K562 (cell line): ENCODE measurements around the gene SLCO3A1. TPM values are rescaled to one million over a fixed set of nuclear protein-coding genes. Genes with fewer than 3 reads are reported as not detected.

Experiments
- ATAC-seq: fragments of 200-7000 bp; cut with Tn5 transposase; 3 replicates; pipeline ENCODE4 v1.9.1; 2020; ENCODE audit warnings: moderate library complexity
- BruUV-seq: library from RNA; stranded (reverse); fragments of 400-500 nt; replicated peaks from 2 replicates; lab custom pipeline; 2021; lab: Mats Ljungman, UMichigan
- CTCF ChIA-PET: fragments of 300-600 bp; formaldehyde crosslinking; extraction: SDS; loops from one replicate; lab custom pipeline; 2021; ENCODE audit warnings: low intra/inter-chr PET ratio; lab: Yijun Ruan, JAX
- POLR2A ChIA-PET: fragments of 300-600, 350-650 bp; sonication (Branson Sonifier 250); formaldehyde crosslinking; extraction: SDS; loops from one replicate; lab custom pipeline; 2021; ENCODE audit warnings: antibody characterized with exemption, inconsistent platforms; lab: Yijun Ruan, JAX
- DNase-seq, 4 experiments: peaks; one replicate each; pipeline versions ENCODE4 v3.0.0 to v3.0.0-alpha.2; 2011 to 2018; ENCODE audit warnings: low spot score in 3 of 4, mixed read lengths in 3 of 4; ENCODE audit errors: extremely low read depth in 1 of 4
- FAIRE-seq: peaks from 2 replicates; lab custom pipeline; 2011; peaks lifted over from hg19 to GRCh38; lab: Jason Lieb, UNC
- H2AFZ ChIP-seq: 2 replicates; pipeline ENCODE4 v1.6.0; 2011; ENCODE audit warnings: low read depth, low read length, control low read depth, inconsistent platforms
- H3K27ac ChIP-seq: fragments of 200-600 bp; 3 replicates; pipeline ENCODE4 v1.8.0; 2011; ENCODE audit warnings: low read depth, mild to moderate bottlenecking, control low read depth, inconsistent platforms, low read length, moderate library complexity, mixed read lengths; ENCODE audit errors: extremely low read depth
- H3K27me3 ChIP-seq, 2 experiments: fragments of 300-600 bp in 1 of 2; 2 replicates in 1 of 2; 3 replicates in 1 of 2; pipeline versions ENCODE4 v1.6.0 to v1.8.0; 2011; ENCODE audit warnings: inconsistent platforms in 2 of 2, low read length in 2 of 2, mild to moderate bottlenecking in 1 of 2, mixed read lengths in 1 of 2, moderate library complexity in 1 of 2; ENCODE audit not compliant: control insufficient read depth in 2 of 2, insufficient read depth in 2 of 2
- H3K36me3 ChIP-seq: fragments of 300-600 bp; 3 replicates; pipeline ENCODE4 v1.8.0; 2011; ENCODE audit warnings: mild to moderate bottlenecking, low read length, inconsistent platforms; ENCODE audit not compliant: control insufficient read depth, insufficient read depth
- H3K4me1 ChIP-seq, 2 experiments: fragments of 200-600 bp in 1 of 2; replicated peaks in 1 of 2; 2 replicates in 1 of 2; 3 replicates in 1 of 2; pipeline versions ENCODE4 v1.5.1 to v1.8.0; 2011; ENCODE audit warnings: inconsistent platforms in 2 of 2, low read length in 2 of 2, mild to moderate bottlenecking in 1 of 2, mixed read lengths in 1 of 2, moderate library complexity in 1 of 2; ENCODE audit not compliant: control insufficient read depth in 2 of 2, insufficient read depth in 2 of 2
- H3K4me2 ChIP-seq: 2 replicates; pipeline ENCODE4 v1.6.1; 2011; ENCODE audit warnings: low read length, control low read depth, inconsistent platforms, mixed read lengths; ENCODE audit not compliant: insufficient read depth
- H3K4me3 ChIP-seq: fragments of 200-600 bp; sonication (generic), shearing (Covaris generic); 2 replicates; pipeline ENCODE4 v1.5.1; 2016; ENCODE audit warnings: control low read depth, inconsistent platforms
- H3K79me2 ChIP-seq: fragments of 200-600 bp; 3 replicates; pipeline ENCODE4 v1.8.0; 2011; ENCODE audit warnings: low read length, inconsistent platforms; ENCODE audit not compliant: control insufficient read depth, insufficient read depth
- H3K9ac ChIP-seq, 2 experiments: 2 replicates each; pipeline versions ENCODE4 v1.6.0 to v1.6.1; 2011; ENCODE audit warnings: low read depth in 2 of 2, low read length in 2 of 2, control low read depth in 1 of 2, inconsistent platforms in 1 of 2, mild to moderate bottlenecking in 1 of 2, mixed read lengths in 1 of 2; ENCODE audit not compliant: insufficient read depth in 1 of 2
- H3K9me1 ChIP-seq: one replicate; pipeline ENCODE4 v1.6.0; 2011; ENCODE audit warnings: inconsistent platforms, mild to moderate bottlenecking, low read length, moderate library complexity; ENCODE audit not compliant: control insufficient read depth, insufficient read depth
- H3K9me3 ChIP-seq: replicated peaks from 2 replicates; pipeline ENCODE4 v1.5.1; 2011; ENCODE audit warnings: low read depth, low read length, inconsistent platforms; ENCODE audit not compliant: control insufficient read depth, insufficient read depth
- H4K20me1 ChIP-seq: replicated peaks from 2 replicates; pipeline ENCODE4 v1.6.1; 2011; ENCODE audit warnings: low read length, inconsistent platforms, mixed read lengths; ENCODE audit not compliant: control insufficient read depth, insufficient read depth
- ASH1L ChIP-seq: fragments of 450-650 bp; IDR thresholded peaks from 2 replicates; pipeline ENCODE4 v1.6.1; 2018; ENCODE audit warnings: borderline replicate concordance, mild to moderate bottlenecking, low read depth; ENCODE audit not compliant: partially characterized antibody
- DIDO1 ChIP-seq: fragments of 450-650 bp; IDR thresholded peaks from 2 replicates; pipeline ENCODE4 v1.6.1; 2016; ENCODE audit warnings: low read depth, missing biosample characterization, missing genetic modification characterization
- DLX4 ChIP-seq: fragments of 250-450 bp; sonication (Bioruptor Pico); IDR thresholded peaks from 2 replicates; pipeline ENCODE4 v1.6.1; 2021; ENCODE audit warnings: mild to moderate bottlenecking
- NR3C1 ChIP-seq: sonication (generic); formaldehyde crosslinking; IDR thresholded peaks from 2 replicates; pipeline ENCODE4 v1.8.1; 2022; ENCODE audit warnings: missing genetic modification reagents
- POLR2G ChIP-seq: fragments of 200-400 bp; formaldehyde crosslinking; IDR thresholded peaks from 2 replicates; pipeline ENCODE4 v1.6.1; 2017; ENCODE audit warnings: low read depth, mild to moderate bottlenecking, antibody characterized with exemption, low read length, moderate library complexity
- SIN3A ChIP-seq, 2 experiments: fragments of 150-350 bp in 1 of 2; IDR thresholded peaks; 2 replicates each; pipeline ENCODE4 v1.6.1; 2011 to 2016; ENCODE audit warnings: borderline replicate concordance in 2 of 2, low read depth in 2 of 2, low read length in 2 of 2, mild to moderate bottlenecking in 2 of 2, moderate library complexity in 2 of 2; ENCODE audit not compliant: control insufficient read depth in 1 of 2
- TEAD2 ChIP-seq: fragments of 450-650 bp; IDR thresholded peaks from 2 replicates; pipeline ENCODE4 v1.6.1; 2016; ENCODE audit warnings: missing genetic modification characterization, control low read depth, missing compliant biosample characterization
- TRIM28 ChIP-seq: fragments of 450-650 bp; IDR thresholded peaks from 2 replicates; pipeline ENCODE4 v1.6.1; 2017
- WHSC1 ChIP-seq: IDR thresholded peaks from one replicate; pipeline ENCODE4 v1.6.1; 2012; ENCODE audit warnings: low read length, control low read depth, inconsistent platforms
- ZBTB17 ChIP-seq: fragments of 450-650 bp; formaldehyde crosslinking; IDR thresholded peaks from 2 replicates; pipeline ENCODE4 v1.4.0; 2020; ENCODE audit warnings: mild to moderate bottlenecking
- ZFP30 ChIP-seq: fragments of 250-450 bp; sonication (Bioruptor Pico); IDR thresholded peaks from 2 replicates; pipeline ENCODE4 v1.8.0; 2022; ENCODE audit warnings: moderate library complexity, mild to moderate bottlenecking, inconsistent platforms, borderline replicate concordance
- WGBS: fragments of 100-300 bp; shearing (Covaris generic); methylation state at CpG from one replicate; pipeline ENCODE4 v1.1.6; 2016; ENCODE audit warnings: low coverage, mixed read lengths; ENCODE audit not compliant: insufficient coverage; ENCODE audit errors: missing lambda C conversion rate; 5-methylcytosine and 5-hydroxymethylcytosine counted together
- in situ Hi-C: fragments of 300-500 bp; cut with MboI; formaldehyde crosslinking; loops from 4 replicates; pipeline ENCODE4 v1.15.0; 2018; ENCODE audit warnings: inconsistent platforms, mixed read lengths
- intact Hi-C: fragments of 100-400 bp; cut with micrococcal nuclease; formaldehyde crosslinking; loops from 2 replicates; pipeline ENCODE4 v1.14.2; 2022
- polyA plus RNA-seq, 8 experiments: library from polyadenylated mRNA; depleted of rRNA in 4 of 8; stranded (reverse) in 5 of 8; unstranded in 3 of 8; fragments of >200 nt; fragmentation: Nextera tagmentation in 2 of 8; fragmentation: Illumina TruSeq in 1 of 8; extraction: Ambion mirVana in 2 of 8; extraction: Trizol in 1 of 8; gene quantifications; 2 replicates each; pipeline versions ENCODE4 v1.2.1 to v1.2.3, GENCODE V29; 2011 to 2014; ENCODE audit warnings: inconsistent platforms in 1 of 8, missing spikeins in 1 of 8
- total RNA-seq, 7 experiments: library from RNA; depleted of rRNA in 6 of 7; stranded (reverse); fragments of >200 nt in 6 of 7; fragmentation: Illumina TruSeq in 2 of 7; extraction: Trizol in 2 of 7; gene quantifications; 2 replicates each; pipeline versions ENCODE4 v1.2.1 to v1.2.3, GENCODE V29; 2011 to 2021; ENCODE audit warnings: low replicate concordance in 1 of 7
- TF ChIP-seq, protein P1 (sequence below): fragments of 450-650 bp; IDR thresholded peaks from 2 replicates; pipeline ENCODE4 v1.6.1; 2016; ENCODE audit warnings: mild to moderate bottlenecking, moderate library complexity

The SLCO3A1 gene
- total and polyA plus RNA-seq, 9 of the 15 experiments (the other 6 are each of a cell fraction or from before 2014, with no cell fraction given), result 0.01 to 0.84 (median 0.06) TPM; not detected in 3

- no TSS peak for BruUV-seq
- TF ChIP-seq TEAD2 (no peak), ZFP30 (no peak), NR3C1 (no peak), DLX4 (no peak), POLR2G (no peak), ZBTB17 (CRISPR knock-in tag) (no peak), WHSC1 (no peak), DIDO1 (tag) (no peak), SIN3A (IDR thresholded peaks at IDR 0.05; ENCODE audit: borderline replicate concordance in 2 of 2, control insufficient read depth in 1 of 2, low read depth in 2 of 2, low read length in 2 of 2) (no peak), TRIM28 (no peak), ASH1L (no peak)
- TF ChIP-seq, protein P1, sequence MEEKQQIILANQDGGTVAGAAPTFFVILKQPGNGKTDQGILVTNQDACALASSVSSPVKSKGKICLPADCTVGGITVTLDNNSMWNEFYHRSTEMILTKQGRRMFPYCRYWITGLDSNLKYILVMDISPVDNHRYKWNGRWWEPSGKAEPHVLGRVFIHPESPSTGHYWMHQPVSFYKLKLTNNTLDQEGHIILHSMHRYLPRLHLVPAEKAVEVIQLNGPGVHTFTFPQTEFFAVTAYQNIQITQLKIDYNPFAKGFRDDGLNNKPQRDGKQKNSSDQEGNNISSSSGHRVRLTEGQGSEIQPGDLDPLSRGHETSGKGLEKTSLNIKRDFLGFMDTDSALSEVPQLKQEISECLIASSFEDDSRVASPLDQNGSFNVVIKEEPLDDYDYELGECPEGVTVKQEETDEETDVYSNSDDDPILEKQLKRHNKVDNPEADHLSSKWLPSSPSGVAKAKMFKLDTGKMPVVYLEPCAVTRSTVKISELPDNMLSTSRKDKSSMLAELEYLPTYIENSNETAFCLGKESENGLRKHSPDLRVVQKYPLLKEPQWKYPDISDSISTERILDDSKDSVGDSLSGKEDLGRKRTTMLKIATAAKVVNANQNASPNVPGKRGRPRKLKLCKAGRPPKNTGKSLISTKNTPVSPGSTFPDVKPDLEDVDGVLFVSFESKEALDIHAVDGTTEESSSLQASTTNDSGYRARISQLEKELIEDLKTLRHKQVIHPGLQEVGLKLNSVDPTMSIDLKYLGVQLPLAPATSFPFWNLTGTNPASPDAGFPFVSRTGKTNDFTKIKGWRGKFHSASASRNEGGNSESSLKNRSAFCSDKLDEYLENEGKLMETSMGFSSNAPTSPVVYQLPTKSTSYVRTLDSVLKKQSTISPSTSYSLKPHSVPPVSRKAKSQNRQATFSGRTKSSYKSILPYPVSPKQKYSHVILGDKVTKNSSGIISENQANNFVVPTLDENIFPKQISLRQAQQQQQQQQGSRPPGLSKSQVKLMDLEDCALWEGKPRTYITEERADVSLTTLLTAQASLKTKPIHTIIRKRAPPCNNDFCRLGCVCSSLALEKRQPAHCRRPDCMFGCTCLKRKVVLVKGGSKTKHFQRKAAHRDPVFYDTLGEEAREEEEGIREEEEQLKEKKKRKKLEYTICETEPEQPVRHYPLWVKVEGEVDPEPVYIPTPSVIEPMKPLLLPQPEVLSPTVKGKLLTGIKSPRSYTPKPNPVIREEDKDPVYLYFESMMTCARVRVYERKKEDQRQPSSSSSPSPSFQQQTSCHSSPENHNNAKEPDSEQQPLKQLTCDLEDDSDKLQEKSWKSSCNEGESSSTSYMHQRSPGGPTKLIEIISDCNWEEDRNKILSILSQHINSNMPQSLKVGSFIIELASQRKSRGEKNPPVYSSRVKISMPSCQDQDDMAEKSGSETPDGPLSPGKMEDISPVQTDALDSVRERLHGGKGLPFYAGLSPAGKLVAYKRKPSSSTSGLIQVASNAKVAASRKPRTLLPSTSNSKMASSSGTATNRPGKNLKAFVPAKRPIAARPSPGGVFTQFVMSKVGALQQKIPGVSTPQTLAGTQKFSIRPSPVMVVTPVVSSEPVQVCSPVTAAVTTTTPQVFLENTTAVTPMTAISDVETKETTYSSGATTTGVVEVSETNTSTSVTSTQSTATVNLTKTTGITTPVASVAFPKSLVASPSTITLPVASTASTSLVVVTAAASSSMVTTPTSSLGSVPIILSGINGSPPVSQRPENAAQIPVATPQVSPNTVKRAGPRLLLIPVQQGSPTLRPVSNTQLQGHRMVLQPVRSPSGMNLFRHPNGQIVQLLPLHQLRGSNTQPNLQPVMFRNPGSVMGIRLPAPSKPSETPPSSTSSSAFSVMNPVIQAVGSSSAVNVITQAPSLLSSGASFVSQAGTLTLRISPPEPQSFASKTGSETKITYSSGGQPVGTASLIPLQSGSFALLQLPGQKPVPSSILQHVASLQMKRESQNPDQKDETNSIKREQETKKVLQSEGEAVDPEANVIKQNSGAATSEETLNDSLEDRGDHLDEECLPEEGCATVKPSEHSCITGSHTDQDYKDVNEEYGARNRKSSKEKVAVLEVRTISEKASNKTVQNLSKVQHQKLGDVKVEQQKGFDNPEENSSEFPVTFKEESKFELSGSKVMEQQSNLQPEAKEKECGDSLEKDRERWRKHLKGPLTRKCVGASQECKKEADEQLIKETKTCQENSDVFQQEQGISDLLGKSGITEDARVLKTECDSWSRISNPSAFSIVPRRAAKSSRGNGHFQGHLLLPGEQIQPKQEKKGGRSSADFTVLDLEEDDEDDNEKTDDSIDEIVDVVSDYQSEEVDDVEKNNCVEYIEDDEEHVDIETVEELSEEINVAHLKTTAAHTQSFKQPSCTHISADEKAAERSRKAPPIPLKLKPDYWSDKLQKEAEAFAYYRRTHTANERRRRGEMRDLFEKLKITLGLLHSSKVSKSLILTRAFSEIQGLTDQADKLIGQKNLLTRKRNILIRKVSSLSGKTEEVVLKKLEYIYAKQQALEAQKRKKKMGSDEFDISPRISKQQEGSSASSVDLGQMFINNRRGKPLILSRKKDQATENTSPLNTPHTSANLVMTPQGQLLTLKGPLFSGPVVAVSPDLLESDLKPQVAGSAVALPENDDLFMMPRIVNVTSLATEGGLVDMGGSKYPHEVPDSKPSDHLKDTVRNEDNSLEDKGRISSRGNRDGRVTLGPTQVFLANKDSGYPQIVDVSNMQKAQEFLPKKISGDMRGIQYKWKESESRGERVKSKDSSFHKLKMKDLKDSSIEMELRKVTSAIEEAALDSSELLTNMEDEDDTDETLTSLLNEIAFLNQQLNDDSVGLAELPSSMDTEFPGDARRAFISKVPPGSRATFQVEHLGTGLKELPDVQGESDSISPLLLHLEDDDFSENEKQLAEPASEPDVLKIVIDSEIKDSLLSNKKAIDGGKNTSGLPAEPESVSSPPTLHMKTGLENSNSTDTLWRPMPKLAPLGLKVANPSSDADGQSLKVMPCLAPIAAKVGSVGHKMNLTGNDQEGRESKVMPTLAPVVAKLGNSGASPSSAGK, result no peak
Observed at GRCh38 chr15:92005154-92005553, 151.6 kb downstream of the SLCO3A1 start.

More at GRCh38 chr15:92005154-92005553, 151.6 kb downstream of the SLCO3A1 start:
- Histone ChIP-seq H3K4me3 (no peak overlapping the region), H3K9me3 (no peaks in the 10 kb centered on the region), H3K36me3 (no peaks in the 10 kb centered on the region), H3K27me3 (peaks cover 0 to 21% of the 10 kb centered on the region in 2 experiments; a peak in 3 of 5 replicates), H4K20me1 (peaks cover 3% of the 10 kb centered on the region; the same call in 1 of the 2 replicates), H3K79me2 (no peaks in the 10 kb centered on the region), H3K9ac (no peak overlapping the region), H3K4me2 (no peak overlapping the region), H2AFZ (no peak overlapping the region), H3K27ac (no peak overlapping the region), H3K4me1 (no peaks in the 10 kb centered on the region), H3K9me1 (no peaks in the 10 kb centered on the region)
- intact Hi-C loops (no loop called here), in situ Hi-C loops (no loop called here)
- WGBS, result 0% methylated on average over 6 of the region's 6 CpGs
- no peak for ATAC-seq
- DNase-seq, result no peak
- FAIRE-seq, result no peak
- ChIA-PET POLR2A (no interaction called here), CTCF (interaction anchor here (0.6 kb wide), 1 partner anchor 190 kb away, joined by 3 read pairs; no protein-coding TSS in a partner anchor)
